ENCODE results near the gene TESK1.
"Not testable (repeated sequence)": the region's sequence is repeated elsewhere in the genome, so short reads cannot be mapped to it uniquely, and the experiment has no call there.

The TESK1 gene

DNA sequence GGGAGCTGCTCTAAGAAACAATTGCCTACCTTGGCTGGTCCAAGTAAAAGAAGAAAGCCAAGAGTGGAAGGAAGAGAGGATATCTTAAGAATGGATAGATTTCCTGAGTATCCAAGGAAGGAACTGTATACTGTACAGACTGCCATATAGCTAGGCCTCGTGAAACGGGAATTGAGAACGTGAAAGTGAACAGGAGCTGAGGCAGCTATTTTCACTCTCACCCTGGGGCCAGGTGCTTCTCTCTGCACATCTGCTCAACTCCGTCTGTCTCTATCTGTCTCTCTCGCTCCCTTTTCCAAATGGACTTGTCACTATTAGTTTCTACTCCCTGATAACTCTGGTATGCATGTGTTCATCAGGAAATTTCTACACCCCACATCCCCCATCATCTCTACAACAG, 35.9 kb upstream of the TESK1 start:
- TF ChIP-seq, protein P1, sequence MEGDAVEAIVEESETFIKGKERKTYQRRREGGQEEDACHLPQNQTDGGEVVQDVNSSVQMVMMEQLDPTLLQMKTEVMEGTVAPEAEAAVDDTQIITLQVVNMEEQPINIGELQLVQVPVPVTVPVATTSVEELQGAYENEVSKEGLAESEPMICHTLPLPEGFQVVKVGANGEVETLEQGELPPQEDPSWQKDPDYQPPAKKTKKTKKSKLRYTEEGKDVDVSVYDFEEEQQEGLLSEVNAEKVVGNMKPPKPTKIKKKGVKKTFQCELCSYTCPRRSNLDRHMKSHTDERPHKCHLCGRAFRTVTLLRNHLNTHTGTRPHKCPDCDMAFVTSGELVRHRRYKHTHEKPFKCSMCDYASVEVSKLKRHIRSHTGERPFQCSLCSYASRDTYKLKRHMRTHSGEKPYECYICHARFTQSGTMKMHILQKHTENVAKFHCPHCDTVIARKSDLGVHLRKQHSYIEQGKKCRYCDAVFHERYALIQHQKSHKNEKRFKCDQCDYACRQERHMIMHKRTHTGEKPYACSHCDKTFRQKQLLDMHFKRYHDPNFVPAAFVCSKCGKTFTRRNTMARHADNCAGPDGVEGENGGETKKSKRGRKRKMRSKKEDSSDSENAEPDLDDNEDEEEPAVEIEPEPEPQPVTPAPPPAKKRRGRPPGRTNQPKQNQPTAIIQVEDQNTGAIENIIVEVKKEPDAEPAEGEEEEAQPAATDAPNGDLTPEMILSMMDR (conservative IDR thresholded peaks at IDR 0.05) = no peak

DNA sequence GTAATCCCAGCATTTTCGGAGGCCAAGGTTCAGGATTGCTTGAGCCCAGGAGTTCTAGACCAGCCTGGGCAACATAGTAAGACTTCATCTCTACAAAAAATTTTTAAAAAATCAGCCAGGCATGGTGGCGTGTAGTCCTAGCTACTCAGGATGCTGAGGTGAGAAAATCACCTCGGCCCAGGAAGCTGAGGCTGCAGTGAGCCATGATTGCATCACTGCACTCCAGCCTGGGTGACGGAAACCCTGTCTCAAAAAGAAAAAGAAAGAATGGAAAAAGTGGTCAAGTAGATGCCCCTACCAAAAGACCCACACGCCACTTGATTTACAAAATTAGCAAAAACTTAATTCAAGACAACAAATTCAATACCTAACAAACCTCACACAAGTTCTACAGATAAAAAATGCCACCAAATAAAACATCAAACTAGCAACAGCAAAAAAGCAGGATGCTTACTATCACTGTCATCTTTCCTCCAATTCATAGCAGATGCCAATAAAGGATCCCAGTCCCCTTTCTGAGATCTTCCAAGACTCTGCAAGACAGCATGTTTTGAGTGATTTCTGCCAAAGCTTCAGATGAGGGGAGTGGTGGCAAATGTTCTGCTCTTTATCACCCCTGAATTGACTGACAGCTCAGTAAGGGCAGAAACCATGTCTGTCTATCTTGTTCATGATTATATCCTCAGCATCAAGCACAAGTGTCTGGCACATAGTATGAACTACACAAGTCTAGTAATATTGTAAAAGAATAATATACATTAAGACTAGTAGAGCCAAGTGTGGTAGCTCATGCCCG, 34.2 kb upstream of the TESK1 start:
- H3K27ac ChIP-seq = no peak overlapping the region
- TF ChIP-seq, protein P1 (conservative IDR thresholded peaks at IDR 0.05) = no peak

More for the DNA sequence above, 35.9 kb upstream of the TESK1 start:
- H3K27ac ChIP-seq = no peak overlapping the region

- no peak overlapping the region for H3K27ac ChIP-seq
- TF ChIP-seq, protein P1 (conservative IDR thresholded peaks at IDR 0.05) = no peak
Measured at GRCh38 chr9:35574578-35575122, 30.4 kb upstream of the TESK1 start.

GRCh38 chr9:35575478-35575877, 29.6 kb upstream of the TESK1 start:
- TF ChIP-seq, protein P1 (conservative IDR thresholded peaks at IDR 0.05) = no peak
- no peak overlapping the region for H3K27ac ChIP-seq

GRCh38 chr9:35577486-35577885, 27.6 kb upstream of the TESK1 start:
- no peak overlapping the region for H3K27ac ChIP-seq
- TF ChIP-seq, protein P1 (conservative IDR thresholded peaks at IDR 0.05) = no peak

GRCh38 chr9:35579130-35579529, 25.9 kb upstream of the TESK1 start:
- no peak overlapping the region for H3K27ac ChIP-seq
- TF ChIP-seq, protein P1 (conservative IDR thresholded peaks at IDR 0.05) = no peak

GRCh38 chr9:35579659-35580227, 25.3 kb upstream of the TESK1 start:
- H3K27ac ChIP-seq = not testable (repeated sequence)

- not testable (repeated sequence) for H3K27ac ChIP-seq
Measured at GRCh38 chr9:35583521-35583920, 21.5 kb upstream of the TESK1 start.

DNA sequence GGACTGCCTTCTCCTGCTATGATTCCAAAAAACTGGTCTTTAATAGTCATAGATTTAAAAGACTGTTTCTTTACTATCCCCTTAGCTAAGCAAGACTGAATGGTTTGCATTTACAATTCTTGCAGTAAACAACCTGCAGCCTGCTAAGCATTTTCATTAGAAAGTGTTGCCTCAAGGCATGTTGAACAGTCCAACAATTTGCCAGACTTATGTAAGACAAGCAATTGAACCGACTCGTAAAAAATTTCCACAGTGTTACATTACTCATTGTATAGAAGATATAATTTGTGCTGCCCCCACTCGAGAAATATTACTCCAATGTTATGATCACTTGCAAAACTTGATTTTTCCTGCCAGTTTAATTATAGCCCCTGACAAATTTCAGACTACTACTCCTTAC, 20.4 kb upstream of the TESK1 start:
- H3K27ac ChIP-seq = not testable (repeated sequence)

DNA sequence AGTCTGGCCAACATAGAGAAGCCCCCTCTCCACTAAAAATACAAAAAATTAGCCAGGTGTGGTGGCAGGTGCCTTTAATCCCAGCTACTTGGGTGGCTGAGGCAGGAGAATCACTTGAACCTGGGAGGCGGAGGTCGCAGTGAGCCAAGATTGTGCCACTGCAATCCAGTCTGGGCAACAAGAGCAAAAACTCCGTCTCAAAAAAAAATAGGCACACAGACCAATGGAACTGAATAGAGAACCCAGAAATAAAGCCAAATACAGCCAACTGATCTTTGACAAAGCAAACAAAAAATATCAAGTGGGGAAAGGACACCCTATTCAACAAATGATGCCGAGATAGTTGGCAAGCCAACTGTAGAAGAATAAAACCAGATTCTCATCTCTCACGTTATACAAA, 16.6 kb upstream of the TESK1 start:
- not testable (repeated sequence) for H3K27ac ChIP-seq
